Left forelimb (tissue), 1 donor: Measurements from ENCODE around the gene SLC12A2.
A peak's percentile ranks its signal among the peaks of the same experiment; 100 is the strongest.

Experiments used
- DNase-seq: peaks from one replicate; pipeline ENCODE4 v3.0.0-alpha.2; 2018; ENCODE audit warnings: low spot score

The SLC12A2 gene

GRCh38 chr5:128083033-128083810, at the start of gene SLC12A2:
Gene SLC12A2 (plus strand): TSS chr5:128083766. CDS start chr5:128083955, 189 bp downstream.
- peak; percentile 95 for DNase-seq

DNA sequence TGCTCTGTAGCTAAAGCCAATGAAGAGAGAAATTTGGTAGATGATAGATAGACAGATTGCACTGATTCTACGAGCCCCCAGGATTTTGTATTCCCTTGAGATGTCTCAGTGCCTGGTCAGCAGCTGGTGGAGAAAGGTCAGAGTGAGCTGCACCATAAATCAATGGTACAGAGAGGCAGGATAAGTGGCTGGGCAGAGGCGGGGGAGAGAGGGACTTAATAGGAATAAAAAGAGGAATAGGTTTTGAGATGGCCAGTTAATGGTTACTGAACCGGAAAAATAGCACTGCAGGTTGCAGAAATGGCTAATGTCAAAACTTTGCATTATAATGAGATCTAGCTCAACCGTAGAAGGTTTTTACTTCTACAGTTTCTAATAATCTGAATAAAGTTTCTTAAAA, 47.9 kb upstream of the SLC12A2 start:
- DNase-seq: no peak

DNA sequence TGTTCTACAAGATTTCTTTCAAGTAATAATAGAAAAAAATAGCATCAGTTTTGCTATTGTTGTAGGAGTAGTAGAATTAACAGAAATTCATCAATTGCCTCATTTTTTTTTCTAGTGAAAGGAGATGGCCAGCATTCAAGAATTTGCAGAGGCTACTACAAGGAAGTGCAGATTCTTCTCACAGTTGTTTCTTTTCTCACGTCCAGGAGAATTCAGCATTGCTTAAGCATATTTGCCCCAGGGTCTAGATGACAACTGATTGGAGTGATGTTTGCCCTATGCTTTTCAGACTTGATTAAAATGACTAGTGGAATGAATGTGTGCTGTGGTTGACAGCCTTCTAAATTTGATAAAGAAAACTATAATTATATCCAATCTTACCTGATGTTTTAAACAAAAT, 46.6 kb upstream of the SLC12A2 start:
- no peak for DNase-seq

DNA sequence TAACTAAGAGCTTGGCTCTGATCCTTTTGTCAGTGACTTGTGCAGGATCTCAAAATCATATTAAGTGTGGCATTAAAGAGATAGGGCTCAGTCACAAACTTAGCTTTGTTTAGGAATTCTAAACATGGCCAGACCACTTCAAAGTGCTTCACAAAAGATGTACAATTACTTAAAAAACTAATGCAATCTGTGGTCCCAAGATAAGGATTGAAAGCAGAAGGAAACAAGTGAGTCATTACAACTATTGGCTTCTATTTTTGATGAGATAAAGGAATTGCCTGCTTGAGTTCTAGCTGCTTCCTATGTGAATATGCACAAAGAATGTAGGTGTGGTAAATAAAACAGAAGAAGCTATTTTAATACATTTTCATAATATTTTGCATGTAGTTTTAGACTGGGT, 44.9 kb upstream of the SLC12A2 start:
- DNase-seq: no peak

GRCh38 chr5:128040927-128041326, 42.6 kb upstream of the SLC12A2 start:
- no peak for DNase-seq

GRCh38 chr5:128052780-128053179, 30.8 kb upstream of the SLC12A2 start:
- no peak for DNase-seq

GRCh38 chr5:128053291-128053954, 30.1 kb upstream of the SLC12A2 start:
- no peak for DNase-seq

- DNase-seq: no peak
Observed at GRCh38 chr5:128060644-128061385, 22.8 kb upstream of the SLC12A2 start.

GRCh38 chr5:128062172-128062746, 21.3 kb upstream of the SLC12A2 start:
- no peak for DNase-seq

DNA sequence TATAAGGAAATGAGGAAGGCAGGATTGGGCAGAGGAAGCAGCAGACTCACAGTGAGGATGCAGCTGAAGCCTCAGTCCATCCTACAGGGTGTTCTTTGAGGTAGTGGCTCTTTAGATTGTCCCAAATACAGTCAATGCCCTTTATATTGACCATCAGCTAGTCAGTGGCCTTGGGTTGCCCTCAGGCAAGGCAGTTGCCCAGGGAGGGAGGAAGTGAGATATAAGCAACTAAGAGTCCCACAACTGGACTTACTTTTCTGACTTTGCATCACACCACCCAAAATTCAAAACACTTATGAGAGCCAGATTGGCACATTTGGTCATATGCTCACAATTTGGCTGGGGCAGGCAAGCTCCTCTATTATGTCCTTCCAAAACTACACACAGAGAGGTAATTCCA, 9.4 kb upstream of the SLC12A2 start:
- DNase-seq: no peak

GRCh38 chr5:128074953-128075352, 8.6 kb upstream of the SLC12A2 start:
- DNase-seq: no peak

GRCh38 chr5:128077526-128077925, 6.0 kb upstream of the SLC12A2 start:
- no peak for DNase-seq

DNA sequence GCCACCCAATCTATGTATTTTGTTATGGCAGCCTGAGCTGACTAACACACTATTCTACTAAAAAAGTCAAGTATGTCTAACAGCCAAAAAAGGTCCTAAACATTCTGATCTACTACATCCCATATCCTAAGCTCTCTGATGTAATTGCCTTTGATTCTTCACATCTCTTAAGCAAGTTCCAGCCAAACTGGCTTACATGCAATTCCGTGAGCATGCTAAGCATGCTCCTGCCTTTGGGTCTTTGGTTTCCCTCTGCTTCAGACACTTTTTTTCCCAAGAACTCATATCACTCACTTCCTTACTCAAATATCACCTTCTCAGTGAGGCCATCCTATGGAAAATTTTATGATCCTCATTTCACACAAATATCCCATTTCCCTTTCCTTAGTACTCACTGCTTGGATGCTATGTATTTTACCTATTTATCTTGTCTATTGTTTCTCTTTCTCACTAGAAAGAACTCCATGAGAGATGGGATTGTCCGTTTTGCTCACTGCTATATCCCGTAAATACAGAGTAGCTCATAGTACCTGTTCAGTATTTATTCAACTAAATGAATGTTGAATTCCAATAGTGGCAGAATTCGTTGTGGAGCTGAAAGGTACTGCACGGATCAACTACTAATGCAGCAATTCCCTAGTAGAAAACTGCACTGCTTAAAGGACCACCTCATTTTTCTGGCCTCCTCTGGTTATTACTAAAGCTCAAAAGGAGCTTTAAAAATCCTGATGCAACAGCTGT, 2.3 kb upstream of the SLC12A2 start:
- DNase-seq: no peak

DNA sequence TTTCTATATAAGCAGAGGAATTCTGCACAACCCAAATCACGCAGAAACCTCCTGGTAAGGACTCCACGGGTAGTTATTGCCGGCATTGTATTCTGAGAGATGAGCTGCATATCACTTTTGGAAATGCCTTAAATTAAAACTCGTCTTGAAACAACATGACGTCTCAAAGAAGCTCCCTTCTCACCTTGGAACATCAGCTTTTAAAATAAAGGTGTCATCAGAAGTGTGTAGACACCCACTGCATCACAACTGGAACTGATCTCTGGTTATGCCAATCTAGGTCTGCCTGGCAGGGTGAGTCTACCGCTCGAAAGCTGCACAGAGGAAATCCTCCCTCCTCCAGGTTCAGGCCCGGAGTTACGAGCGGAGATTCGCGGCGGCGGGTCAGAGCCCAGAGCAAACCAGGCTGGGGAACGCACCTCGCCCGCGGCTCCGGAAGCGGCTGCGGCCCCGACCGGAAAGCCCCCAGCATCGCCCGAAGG, 974 bp upstream of the SLC12A2 start:
- no peak for DNase-seq

DNA sequence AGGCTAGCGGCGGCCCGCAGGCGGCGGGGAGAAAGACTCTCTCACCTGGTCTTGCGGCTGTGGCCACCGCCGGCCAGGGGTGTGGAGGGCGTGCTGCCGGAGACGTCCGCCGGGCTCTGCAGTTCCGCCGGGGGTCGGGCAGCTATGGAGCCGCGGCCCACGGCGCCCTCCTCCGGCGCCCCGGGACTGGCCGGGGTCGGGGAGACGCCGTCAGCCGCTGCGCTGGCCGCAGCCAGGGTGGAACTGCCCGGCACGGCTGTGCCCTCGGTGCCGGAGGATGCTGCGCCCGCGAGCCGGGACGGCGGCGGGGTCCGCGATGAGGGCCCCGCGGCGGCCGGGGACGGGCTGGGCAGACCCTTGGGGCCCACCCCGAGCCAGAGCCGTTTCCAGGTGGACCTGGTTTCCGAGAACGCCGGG, 253 bp downstream of the SLC12A2 start:
- DNase-seq: peak; percentile 86

- peak; percentile 74 for DNase-seq
Observed at GRCh38 chr5:128084228-128085167, 932 bp downstream of the SLC12A2 start.

- DNase-seq: no peak
Observed at GRCh38 chr5:128085413-128085812, 1.8 kb downstream of the SLC12A2 start.

- no peak for DNase-seq
Observed at GRCh38 chr5:128091579-128091978, 8.0 kb downstream of the SLC12A2 start.

DNA sequence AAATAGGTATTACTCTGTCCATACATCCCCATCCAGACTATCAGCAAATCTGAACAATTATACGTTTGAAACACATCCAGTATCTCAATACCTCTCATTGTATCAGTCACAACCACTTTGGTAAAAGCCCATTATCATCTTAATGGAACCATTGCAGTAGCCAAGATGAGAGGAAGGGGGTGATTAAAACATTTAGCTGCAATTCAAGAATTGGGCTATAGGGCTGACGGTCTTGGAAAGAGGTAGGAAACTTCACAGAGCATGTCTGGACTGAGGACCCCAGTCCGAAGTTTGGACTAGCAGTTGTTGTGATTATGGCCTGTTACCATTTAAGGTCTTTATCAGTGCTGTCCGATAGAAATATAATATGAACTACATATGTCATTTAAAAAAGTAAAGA, 8.6 kb downstream of the SLC12A2 start:
- no peak for DNase-seq

DNA sequence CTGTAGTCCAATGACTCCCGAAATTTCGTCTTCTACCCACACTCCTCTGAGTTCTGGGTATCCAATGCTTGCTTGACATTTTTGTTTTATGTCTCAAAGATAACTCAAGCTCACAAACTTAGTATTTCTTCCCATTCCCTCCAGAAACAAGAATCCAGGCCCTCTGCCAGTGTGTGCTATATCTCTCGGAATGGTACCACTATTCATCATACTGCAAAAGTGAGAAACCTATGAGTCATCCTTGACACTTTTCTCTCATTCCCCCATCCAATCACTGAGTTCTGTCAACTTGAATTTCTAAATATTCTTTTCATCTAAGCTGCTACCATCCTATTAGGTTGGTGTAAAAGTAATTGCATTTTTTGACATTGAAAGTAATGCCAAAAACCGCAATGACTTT, 9.8 kb downstream of the SLC12A2 start:
- no peak for DNase-seq

- DNase-seq: no peak
Observed at GRCh38 chr5:128097224-128097623, 13.7 kb downstream of the SLC12A2 start.
